CD14-positive monocyte (primary cell): ENCODE data around the gene SEMA3A. TPM values are rescaled to one million over a fixed set of nuclear protein-coding genes. Genes with fewer than 3 reads are reported as not detected.
A peak's percentile ranks its signal among the peaks of the same experiment; 100 is the strongest.

ENCODE experiments used
- DNase-seq, 3 donors: peaks; one replicate each; pipeline ENCODE4 v3.0.0-alpha.2; 2011 to 2022
- H2AFZ ChIP-seq: 2 replicates; pipeline ENCODE4 v1.6.0; 2012; ENCODE audit warnings: mild to moderate bottlenecking, low read depth, low read length, inconsistent platforms; ENCODE audit not compliant: insufficient read depth, poor library complexity, severe bottlenecking
- H3K27ac ChIP-seq, 2 donors: 1 replicate in 1 of 2; 2 replicates in 1 of 2; pipeline ENCODE4 v1.5.1; 2012 to 2013; ENCODE audit warnings: low read length in 2 of 2, control low read depth in 1 of 2, inconsistent platforms in 1 of 2, low read depth in 1 of 2, mild to moderate bottlenecking in 1 of 2
- H3K27me3 ChIP-seq, 2 donors: one replicate each; pipeline versions ENCODE4 v1.6.0 to v1.6.1; 2011 to 2013; ENCODE audit warnings: low read length in 2 of 2; ENCODE audit not compliant: control insufficient read depth in 2 of 2, insufficient read depth in 2 of 2
- H3K36me3 ChIP-seq, 2 donors: replicated peaks in 1 of 2; 1 replicate in 1 of 2; 2 replicates in 1 of 2; pipeline versions ENCODE4 v1.5.1 to v1.6.1; 2012 to 2013; ENCODE audit warnings: low read length in 2 of 2, control low read depth in 1 of 2, inconsistent platforms in 1 of 2, mild to moderate bottlenecking in 1 of 2; ENCODE audit not compliant: insufficient read depth in 2 of 2, control insufficient read depth in 1 of 2
- H3K4me1 ChIP-seq, 2 donors: 1 replicate in 1 of 2; 2 replicates in 1 of 2; pipeline versions ENCODE4 v1.5.1 to v1.6.1; 2012 to 2013; ENCODE audit warnings: low read length in 2 of 2, control low read depth in 1 of 2, inconsistent platforms in 1 of 2, mild to moderate bottlenecking in 1 of 2, moderate library complexity in 1 of 2; ENCODE audit not compliant: insufficient read depth in 2 of 2, control insufficient read depth in 1 of 2
- H3K4me2 ChIP-seq: replicated peaks from 2 replicates; pipeline ENCODE3; 2012; ENCODE audit warnings: low read length, moderate library complexity, mild to moderate bottlenecking; ENCODE audit not compliant: poor library complexity, severe bottlenecking; ENCODE audit errors: extremely low read depth
- H3K4me3 ChIP-seq, 3 experiments: fragments of 200-600 bp in 1 of 3; sonication (generic) in 1 of 3; replicated peaks in 1 of 3; 1 replicate in 2 of 3; 2 replicates in 1 of 3; pipeline ENCODE4 v1.5.1; 2011 to 2013; ENCODE audit warnings: low read length in 3 of 3, mild to moderate bottlenecking in 3 of 3, control low read depth in 2 of 3, low read depth in 2 of 3, inconsistent platforms in 1 of 3, moderate library complexity in 1 of 3
- H3K79me2 ChIP-seq: 2 replicates; pipeline ENCODE4 v1.6.0; 2012; ENCODE audit warnings: mild to moderate bottlenecking, control low read depth, inconsistent platforms, low read length, moderate library complexity; ENCODE audit not compliant: insufficient read depth
- H3K9ac ChIP-seq: 2 replicates; pipeline ENCODE4 v1.6.0; 2017; ENCODE audit warnings: low read length, mild to moderate bottlenecking; ENCODE audit not compliant: insufficient read depth, poor library complexity, severe bottlenecking
- H3K9me3 ChIP-seq, 2 donors: replicated peaks in 1 of 2; 1 replicate in 1 of 2; 2 replicates in 1 of 2; pipeline versions ENCODE4 v1.5.1 to v1.6.1; 2012 to 2013; ENCODE audit warnings: low read length in 2 of 2, control low read depth in 1 of 2; ENCODE audit not compliant: control insufficient read depth in 1 of 2, insufficient read depth in 1 of 2
- H4K20me1 ChIP-seq: 2 replicates; pipeline ENCODE4 v1.6.0; 2012; ENCODE audit warnings: mild to moderate bottlenecking, low read length, control low read depth, moderate library complexity; ENCODE audit not compliant: insufficient read depth
- H3K27ac Mint-ChIP-seq, 7 donors: one replicate each; pipeline ENCODE4 v1.8.0; 2020; ENCODE audit warnings: mild to moderate bottlenecking in 7 of 7, mixed read lengths in 7 of 7, moderate library complexity in 6 of 7, inconsistent platforms in 2 of 7
- H3K27me3 Mint-ChIP-seq, 3 donors: one replicate each; pipeline ENCODE4 v1.8.0; 2021 to 2022; ENCODE audit warnings: low read depth in 3 of 3, mild to moderate bottlenecking in 3 of 3, mixed read lengths in 3 of 3, moderate library complexity in 3 of 3, inconsistent platforms in 1 of 3
- H3K36me3 Mint-ChIP-seq, 2 donors: one replicate each; pipeline ENCODE4 v1.8.0; 2020; ENCODE audit warnings: mixed read lengths in 2 of 2, inconsistent platforms in 1 of 2, mild to moderate bottlenecking in 1 of 2
- H3K4me1 Mint-ChIP-seq: one replicate; pipeline ENCODE4 v1.8.0; 2020; ENCODE audit warnings: mild to moderate bottlenecking, mixed read lengths
- H3K4me3 Mint-ChIP-seq, 2 donors: one replicate each; pipeline ENCODE4 v1.8.0; 2020; ENCODE audit warnings: mild to moderate bottlenecking in 2 of 2, mixed read lengths in 2 of 2, moderate library complexity in 1 of 2
- H3K9me3 Mint-ChIP-seq, 7 donors: one replicate each; pipeline ENCODE4 v1.8.0; 2020 to 2022; ENCODE audit warnings: mixed read lengths in 7 of 7, mild to moderate bottlenecking in 6 of 7, moderate library complexity in 6 of 7, inconsistent platforms in 2 of 7
- CTCF ChIP-seq: fragments of 200-600 bp; IDR thresholded peaks from one replicate; pipeline ENCODE4 v1.8.0; 2022; ENCODE audit warnings: antibody characterized with exemption, mild to moderate bottlenecking
- WGBS: methylation state at CpG from one replicate; pipeline ENCODE4 v1.1.5; 2013; ENCODE audit warnings: missing lambda C conversion rate; ENCODE audit not compliant: insufficient coverage; 5-methylcytosine and 5-hydroxymethylcytosine counted together
- intact Hi-C, 2 donors: fragments of 100-400 bp; cut with micrococcal nuclease; formaldehyde crosslinking; loops; one replicate each; pipeline versions ENCODE4 v1.15.0 to v1.15.1; 2023
- polyA plus RNA-seq, 3 donors: library from polyadenylated mRNA; depleted of rRNA in 1 of 3; unstranded in 2 of 3; stranded (reverse) in 1 of 3; fragments of 300-500 nt in 2 of 3; fragments of >200 nt in 1 of 3; fragmentation: Illumina TruSeq in 2 of 3; gene quantifications; 1 replicate in 2 of 3; 2 replicates in 1 of 3; pipeline ENCODE4 v1.2.3, GENCODE V29; 2012 to 2021

SEMA3A gene
- polyA plus RNA-seq, 3 donors = 0.03 TPM; not detected in 2

GRCh38 chr7:84200859-84201258 is 6.3 kb upstream of the SEMA3A start:
- TF ChIP-seq CTCF = no peak
- no peak overlapping the region for H3K9ac ChIP-seq
- DNase-seq = no peak
- H3K27ac Mint-ChIP-seq = peak overlapping the region in 1 of 7 donors; percentile 25
- intact Hi-C loops = no loop called here
- no peak overlapping the region for H2AFZ ChIP-seq
- no peak overlapping the region for H3K4me3 ChIP-seq
- no peak overlapping the region for H3K4me2 ChIP-seq
- H3K4me1 ChIP-seq = no peaks in the 10 kb centered on the region
- H3K79me2 ChIP-seq = no peaks in the 10 kb centered on the region
- no peak overlapping the region for H3K27ac ChIP-seq
- no peaks in the 10 kb centered on the region for H3K9me3 Mint-ChIP-seq
- peaks cover 0 to 2% (median 0%) of the 10 kb centered on the region in 3 donors for H3K27me3 Mint-ChIP-seq
- no peak overlapping the region for H3K4me3 Mint-ChIP-seq
- 100% methylated on average over 1 of the region's 3 CpGs for WGBS
- no peaks in the 10 kb centered on the region for H4K20me1 ChIP-seq
- H3K36me3 Mint-ChIP-seq = no peaks in the 10 kb centered on the region
- no peaks in the 10 kb centered on the region for H3K36me3 ChIP-seq
- no peaks in the 10 kb centered on the region for H3K9me3 ChIP-seq
- peaks cover 5% of the 10 kb centered on the region for H3K4me1 Mint-ChIP-seq
- H3K27me3 ChIP-seq = no peaks in the 10 kb centered on the region

GRCh38 chr7:84199216-84199615 is 4.6 kb upstream of the SEMA3A start:
- H3K4me1 Mint-ChIP-seq = peaks cover 21% of the 10 kb centered on the region
- H3K27ac Mint-ChIP-seq = no peak overlapping the region
- Histone ChIP-seq H3K27ac (no peak overlapping the region), H3K4me1 (peaks cover 3 to 4% of the 10 kb centered on the region in 2 donors), H2AFZ (no peak overlapping the region), H3K27me3 (no peaks in the 10 kb centered on the region), H3K36me3 (no peaks in the 10 kb centered on the region), H3K4me3 (no peak overlapping the region), H4K20me1 (no peaks in the 10 kb centered on the region), H3K4me2 (no peak overlapping the region), H3K9me3 (no peaks in the 10 kb centered on the region), H3K79me2 (no peaks in the 10 kb centered on the region), H3K9ac (no peak overlapping the region)
- no peak overlapping the region for H3K4me3 Mint-ChIP-seq
- intact Hi-C loops = no loop called here
- TF ChIP-seq CTCF = no peak
- no CpG with 5 or more reads among the region's 2 CpGs for WGBS
- no peak for DNase-seq
- no peaks in the 10 kb centered on the region for H3K36me3 Mint-ChIP-seq
- peaks cover 0 to 3% (median 0%) of the 10 kb centered on the region in 7 donors for H3K9me3 Mint-ChIP-seq
- H3K27me3 Mint-ChIP-seq = peaks cover 2 to 10% (median 8%) of the 10 kb centered on the region in 3 donors
